ENCODE data around the gene MAN2B2. TPM values are rescaled to one million over a fixed set of nuclear protein-coding genes. Genes with fewer than 3 reads are reported as not detected.

MAN2B2 gene
- total RNA-seq, 4 donors from 2014 or later: 14.1 to 33.7 (median 27.0) TPM

- DNase-seq (ENCODE audit: low spot score in 2 of 2): no peak
- 66 to 72% methylated on average over 13 of the region's 13 CpGs for WGBS, 2 donors
- no peak overlapping the region for H3K4me3 ChIP-seq (ENCODE audit: low read depth, poor library complexity, severe bottlenecking)
- no peak for TF ChIP-seq POLR2A (IDR thresholded peaks at IDR 0.05)
- TF ChIP-seq, protein P1, sequence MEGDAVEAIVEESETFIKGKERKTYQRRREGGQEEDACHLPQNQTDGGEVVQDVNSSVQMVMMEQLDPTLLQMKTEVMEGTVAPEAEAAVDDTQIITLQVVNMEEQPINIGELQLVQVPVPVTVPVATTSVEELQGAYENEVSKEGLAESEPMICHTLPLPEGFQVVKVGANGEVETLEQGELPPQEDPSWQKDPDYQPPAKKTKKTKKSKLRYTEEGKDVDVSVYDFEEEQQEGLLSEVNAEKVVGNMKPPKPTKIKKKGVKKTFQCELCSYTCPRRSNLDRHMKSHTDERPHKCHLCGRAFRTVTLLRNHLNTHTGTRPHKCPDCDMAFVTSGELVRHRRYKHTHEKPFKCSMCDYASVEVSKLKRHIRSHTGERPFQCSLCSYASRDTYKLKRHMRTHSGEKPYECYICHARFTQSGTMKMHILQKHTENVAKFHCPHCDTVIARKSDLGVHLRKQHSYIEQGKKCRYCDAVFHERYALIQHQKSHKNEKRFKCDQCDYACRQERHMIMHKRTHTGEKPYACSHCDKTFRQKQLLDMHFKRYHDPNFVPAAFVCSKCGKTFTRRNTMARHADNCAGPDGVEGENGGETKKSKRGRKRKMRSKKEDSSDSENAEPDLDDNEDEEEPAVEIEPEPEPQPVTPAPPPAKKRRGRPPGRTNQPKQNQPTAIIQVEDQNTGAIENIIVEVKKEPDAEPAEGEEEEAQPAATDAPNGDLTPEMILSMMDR (IDR thresholded peaks at IDR 0.05): no peak
- intact Hi-C loops (cut with DNase I; ENCODE audit: low total_unique reads): loop anchor here (5.0 to 10.0 kb wide), 2 partner anchors 213 to 305 kb away; no protein-coding TSS in a partner anchor
These were observed 24.9 kb upstream of the MAN2B2 start for GRCh38 chr4:6549890-6550620.

DNA sequence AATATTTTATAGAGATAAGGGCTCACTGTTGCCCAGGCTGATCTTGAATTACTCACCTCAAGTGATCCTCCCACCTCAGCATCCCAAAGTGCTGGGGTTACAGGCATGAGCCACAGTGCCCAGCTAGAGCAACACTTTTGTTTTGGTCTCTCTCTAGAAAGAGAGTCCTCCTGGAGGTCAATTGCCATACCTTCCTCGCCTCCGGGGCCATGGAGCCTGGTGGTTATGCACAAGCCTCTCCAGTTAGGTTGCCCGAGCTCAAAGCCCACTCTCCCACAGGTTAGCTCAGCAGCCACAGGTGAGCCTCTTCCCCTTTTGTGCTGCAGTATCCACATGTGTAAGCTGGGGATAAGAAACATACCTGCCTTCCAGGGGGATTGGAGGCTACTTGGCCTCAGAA lies 24.2 kb upstream of the MAN2B2 start:
- 89 to 96% methylated on average over 3 of the region's 3 CpGs for WGBS, 2 donors
- no peak for DNase-seq (ENCODE audit: low spot score in 2 of 2)
- TF ChIP-seq POLR2A (IDR thresholded peaks at IDR 0.05): no peak
- TF ChIP-seq, protein P1 (IDR thresholded peaks at IDR 0.05): no peak
- intact Hi-C loops (cut with DNase I; ENCODE audit: low total_unique reads): loop anchor here (10.0 kb wide), 1 partner anchor 306 kb away; no protein-coding TSS in a partner anchor
- no peak overlapping the region for H3K4me3 ChIP-seq (ENCODE audit: low read depth, poor library complexity, severe bottlenecking)

DNA sequence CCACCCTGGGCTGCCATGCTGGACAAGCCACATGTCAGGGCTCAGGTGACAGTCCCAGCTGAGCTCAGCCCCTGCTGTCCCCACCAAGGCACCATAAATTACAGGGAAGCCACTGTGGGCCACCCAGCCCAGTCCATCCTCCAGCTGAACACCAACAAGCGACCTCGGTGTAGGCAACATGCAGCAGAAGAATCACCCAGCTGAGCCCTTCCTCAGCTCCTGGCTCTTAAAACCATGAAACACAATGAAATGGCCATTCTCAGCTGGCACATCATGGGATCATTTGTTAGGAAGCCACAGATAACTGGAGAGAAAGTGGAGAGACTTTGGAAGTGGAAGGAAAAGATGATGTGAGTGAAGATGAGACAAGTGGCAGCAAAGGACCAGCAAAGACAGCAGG lies 23.3 kb upstream of the MAN2B2 start:
- H3K4me3 ChIP-seq (ENCODE audit: low read depth, poor library complexity, severe bottlenecking): no peak overlapping the region
- TF ChIP-seq, protein P1 (IDR thresholded peaks at IDR 0.05): no peak
- no peak for TF ChIP-seq POLR2A (IDR thresholded peaks at IDR 0.05)
- DNase-seq (ENCODE audit: low spot score in 2 of 2): no peak
- 100% methylated on average over 2 of the region's 2 CpGs for WGBS, 2 donors
- intact Hi-C loops (cut with DNase I; ENCODE audit: low total_unique reads): loop anchor here (10.0 kb wide), 1 partner anchor 307 kb away; no protein-coding TSS in a partner anchor

DNA sequence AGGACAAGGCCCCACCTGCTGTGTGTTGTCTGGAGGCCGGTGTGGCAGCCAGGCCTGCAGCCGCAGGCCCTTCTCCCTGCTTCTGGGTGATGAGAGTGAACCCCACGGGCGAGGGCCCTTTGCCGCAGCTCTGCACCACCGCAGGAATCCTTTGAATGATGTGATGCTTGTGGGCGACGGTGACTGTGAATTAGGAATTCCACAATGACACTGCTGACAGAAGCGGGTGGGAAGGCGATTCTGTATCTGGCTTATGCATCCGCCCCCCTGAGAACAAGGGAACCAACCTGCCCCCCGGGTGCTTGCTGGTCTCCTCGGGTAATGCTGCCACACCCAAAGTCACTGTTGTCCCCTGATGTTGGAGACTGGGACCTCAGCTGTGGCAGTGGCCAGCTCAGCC lies 19.5 kb upstream of the MAN2B2 start:
- no peak overlapping the region for H3K4me3 ChIP-seq (ENCODE audit: low read depth, poor library complexity, severe bottlenecking)
- 76 to 81% methylated on average over 12 to 13 of the region's 13 CpGs for WGBS, 2 donors
- TF ChIP-seq, protein P1 (IDR thresholded peaks at IDR 0.05): no peak
- no peak for DNase-seq (ENCODE audit: low spot score in 2 of 2)
- intact Hi-C loops (cut with DNase I; ENCODE audit: low total_unique reads): loop anchor here (10.0 kb wide), 1 partner anchor 311 kb away; no protein-coding TSS in a partner anchor

DNA sequence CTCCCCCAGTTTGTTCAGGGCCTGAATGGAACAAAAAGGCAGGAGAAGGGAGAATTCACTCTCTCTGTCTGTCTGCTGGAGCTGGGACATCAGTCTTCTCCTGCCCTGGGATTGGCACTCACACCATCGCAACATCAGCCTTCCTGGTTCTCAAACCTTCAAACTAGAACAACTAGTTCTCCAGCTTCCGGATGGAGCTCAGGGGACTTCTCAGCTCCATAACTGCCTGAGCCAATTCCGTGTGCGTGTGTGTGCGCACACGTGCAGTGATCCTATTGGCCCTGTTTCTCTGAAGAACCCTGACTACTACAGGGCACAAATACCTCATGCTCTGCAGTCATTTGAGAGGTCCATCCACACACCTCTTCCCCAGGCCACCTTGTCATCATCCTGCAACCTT lies 18.7 kb upstream of the MAN2B2 start:
- H3K4me3 ChIP-seq (ENCODE audit: low read depth, poor library complexity, severe bottlenecking): no peak overlapping the region
- 46 to 64% methylated on average over 6 of the region's 6 CpGs for WGBS, 2 donors
- no peak for DNase-seq (ENCODE audit: low spot score in 2 of 2)
- TF ChIP-seq POLR2A (IDR thresholded peaks at IDR 0.05): no peak
- TF ChIP-seq, protein P1 (IDR thresholded peaks at IDR 0.05): no peak
- intact Hi-C loops (cut with DNase I; ENCODE audit: low total_unique reads): loop anchor here (10.0 kb wide), 1 partner anchor 311 kb away; no protein-coding TSS in a partner anchor

Measured in lower leg skin (tissue), 4 donors.